H1 (cell line): Measurements from ENCODE around the gene RAB38. TPM values are rescaled to one million over a fixed set of nuclear protein-coding genes. Genes with fewer than 3 reads are reported as not detected.

Source experiments
- CTCF ChIA-PET: fragments of 300-600 bp; sonication (Branson Sonifier 250); formaldehyde crosslinking; loops from one replicate; lab custom pipeline; 2021; ENCODE audit not compliant: partially characterized antibody; lab: Charles Lee
- POLR2A ChIA-PET: fragments of 300-600 bp; sonication (Branson Sonifier 250); formaldehyde crosslinking; loops from one replicate; lab custom pipeline; 2021; ENCODE audit warnings: inconsistent platforms; ENCODE audit not compliant: partially characterized antibody; lab: Charles Lee
- DNase-seq, 2 experiments: peaks; one replicate each; pipeline versions ENCODE4 v3.0.0 to v3.0.0-alpha.2; 2010 to 2022; ENCODE audit warnings: low spot score in 2 of 2, low read depth in 1 of 2, mixed read lengths in 1 of 2
- FAIRE-seq: peaks from 2 replicates; lab custom pipeline; 2011; peaks lifted over from hg19 to GRCh38; lab: Jason Lieb, UNC
- H2AFZ ChIP-seq: 2 replicates; pipeline ENCODE4 v1.8.1; 2012; ENCODE audit warnings: low read length, inconsistent platforms
- H2AK5ac ChIP-seq: 2 replicates; pipeline ENCODE4 v1.6.1; 2013; ENCODE audit warnings: low read depth, low read length
- H2BK120ac ChIP-seq: replicated peaks from 2 replicates; pipeline ENCODE3; 2013; ENCODE audit warnings: low read depth, low read length, inconsistent platforms
- H2BK12ac ChIP-seq: 2 replicates; pipeline ENCODE4 v1.6.1; 2013; ENCODE audit warnings: low read depth, low read length
- H2BK15ac ChIP-seq: 2 replicates; pipeline ENCODE4 v1.6.1; 2013; ENCODE audit warnings: low read length
- H2BK20ac ChIP-seq: 2 replicates; pipeline ENCODE4 v1.6.1; 2013; ENCODE audit warnings: low read length
- H2BK5ac ChIP-seq: 2 replicates; pipeline ENCODE4 v1.6.1; 2013; ENCODE audit warnings: low read depth, low read length
- H3K14ac ChIP-seq: 2 replicates; pipeline ENCODE4 v1.6.1; 2013; ENCODE audit warnings: inconsistent platforms; ENCODE audit not compliant: insufficient read length
- H3K18ac ChIP-seq: 2 replicates; pipeline ENCODE4 v1.6.1; 2013; ENCODE audit warnings: low read length; ENCODE audit errors: extremely low read depth
- H3K23ac ChIP-seq: 2 replicates; pipeline ENCODE4 v1.6.1; 2013; ENCODE audit warnings: inconsistent platforms; ENCODE audit not compliant: insufficient read length
- H3K23me2 ChIP-seq: 2 replicates; pipeline ENCODE4 v1.6.1; 2013; ENCODE audit warnings: low read depth, low read length
- H3K27ac ChIP-seq: 2 replicates; pipeline ENCODE4 v1.6.1; 2011; ENCODE audit warnings: low read depth, low read length, inconsistent platforms
- H3K27me3 ChIP-seq, 4 experiments: replicated peaks in 1 of 4; 1 replicate in 1 of 4; 2 replicates in 3 of 4; pipeline versions ENCODE4 v1.6.1 to v1.8.1; 2011 to 2013; ENCODE audit warnings: low read length in 3 of 4, mild to moderate bottlenecking in 3 of 4, inconsistent platforms in 2 of 4, mixed read lengths in 2 of 4, moderate library complexity in 1 of 4; ENCODE audit not compliant: control insufficient read depth in 3 of 4, insufficient read depth in 3 of 4; ENCODE audit errors: extremely low read depth in 1 of 4
- H3K36me3 ChIP-seq, 4 experiments: 2 replicates each; pipeline versions ENCODE4 v1.6.1 to v1.8.1; 2011 to 2013; ENCODE audit warnings: mild to moderate bottlenecking in 4 of 4, low read length in 3 of 4, moderate library complexity in 2 of 4, control low read depth in 1 of 4, inconsistent platforms in 1 of 4; ENCODE audit not compliant: insufficient read depth in 4 of 4, control insufficient read depth in 2 of 4
- H3K4ac ChIP-seq: replicated peaks from 2 replicates; pipeline ENCODE3; 2013; ENCODE audit warnings: low read length, low read depth, mixed read lengths, inconsistent platforms; ENCODE audit not compliant: insufficient read length
- H3K4me1 ChIP-seq, 4 experiments: replicated peaks in 1 of 4; 1 replicate in 1 of 4; 2 replicates in 3 of 4; pipeline versions ENCODE4 v1.6.1 to v1.8.1; 2011 to 2013; ENCODE audit warnings: low read length in 3 of 4, inconsistent platforms in 2 of 4, mixed read lengths in 1 of 4; ENCODE audit not compliant: insufficient read depth in 4 of 4, control insufficient read depth in 3 of 4
- H3K4me2 ChIP-seq, 2 experiments: 2 replicates each; pipeline versions ENCODE4 v1.6.1 to v1.8.1; 2011 to 2013; ENCODE audit warnings: low read depth in 2 of 2, low read length in 2 of 2, control low read depth in 1 of 2, inconsistent platforms in 1 of 2, mild to moderate bottlenecking in 1 of 2; ENCODE audit not compliant: insufficient read depth in 1 of 2
- H3K4me3 ChIP-seq, 4 experiments: fragments of 200-600, 300-600 bp in 1 of 4; sonication (generic), shearing (Covaris generic), sonication (Bioruptor Twin) in 1 of 4; 2 replicates each; pipeline versions ENCODE4 v1.5.1 to v1.8.1; 2011 to 2016; ENCODE audit warnings: low read length in 4 of 4, low read depth in 3 of 4, control low read depth in 2 of 4, inconsistent platforms in 2 of 4, mild to moderate bottlenecking in 2 of 4, mixed read lengths in 1 of 4, moderate library complexity in 1 of 4; ENCODE audit not compliant: insufficient read depth in 2 of 4; ENCODE audit errors: extremely low read depth in 1 of 4
- H3K56ac ChIP-seq: replicated peaks from 2 replicates; pipeline ENCODE3; 2013; ENCODE audit warnings: low read depth, mild to moderate bottlenecking, mixed read lengths, low read length, inconsistent platforms; ENCODE audit not compliant: insufficient read length
- H3K79me1 ChIP-seq: 2 replicates; pipeline ENCODE4 v1.6.1; 2013; ENCODE audit warnings: low read depth, low read length, control low read depth
- H3K79me2 ChIP-seq, 2 experiments: 2 replicates each; pipeline versions ENCODE4 v1.6.1 to v1.8.1; 2012 to 2013; ENCODE audit warnings: low read length in 2 of 2, mild to moderate bottlenecking in 2 of 2, inconsistent platforms in 1 of 2; ENCODE audit not compliant: insufficient read depth in 2 of 2, control insufficient read depth in 1 of 2
- H3K9ac ChIP-seq, 4 experiments: replicated peaks in 1 of 4; 1 replicate in 1 of 4; 2 replicates in 3 of 4; pipeline versions ENCODE4 v1.6.1 to v1.8.1; 2011 to 2013; ENCODE audit warnings: low read depth in 3 of 4, low read length in 3 of 4, control low read depth in 2 of 4, mild to moderate bottlenecking in 2 of 4, moderate library complexity in 2 of 4, inconsistent platforms in 1 of 4; ENCODE audit errors: extremely low read depth in 1 of 4
- H3K9me3 ChIP-seq, 2 experiments: 2 replicates each; pipeline versions ENCODE4 v1.6.1 to v1.8.1; 2012 to 2013; ENCODE audit warnings: mild to moderate bottlenecking in 2 of 2, moderate library complexity in 2 of 2, control low read depth in 1 of 2, inconsistent platforms in 1 of 2, low read depth in 1 of 2, low read length in 1 of 2, mixed read lengths in 1 of 2; ENCODE audit not compliant: insufficient read depth in 2 of 2
- H4K20me1 ChIP-seq, 2 experiments: replicated peaks in 1 of 2; 2 replicates each; pipeline versions ENCODE3 to v1.8.1; 2011 to 2013; ENCODE audit warnings: inconsistent platforms in 2 of 2, low read length in 2 of 2, mild to moderate bottlenecking in 1 of 2; ENCODE audit not compliant: insufficient read depth in 2 of 2, control insufficient read depth in 1 of 2
- H4K5ac ChIP-seq: 2 replicates; pipeline ENCODE4 v1.6.1; 2013; ENCODE audit warnings: low read length, low read depth, mixed read lengths, inconsistent platforms; ENCODE audit not compliant: insufficient read length
- H4K8ac ChIP-seq: 2 replicates; pipeline ENCODE4 v1.8.0; 2013; ENCODE audit warnings: mild to moderate bottlenecking, moderate library complexity, low read length, inconsistent platforms; ENCODE audit not compliant: insufficient read depth; ENCODE audit errors: extremely low read depth
- H4K91ac ChIP-seq: replicated peaks from 2 replicates; pipeline ENCODE3; 2013; ENCODE audit warnings: low read length, mixed read lengths, inconsistent platforms; ENCODE audit not compliant: insufficient read length
- CHD2 ChIP-seq: IDR thresholded peaks from 2 replicates; pipeline ENCODE4 v1.6.1; 2012; ENCODE audit warnings: low read length, improper control_type of control experiment
- CREB1 ChIP-seq: IDR thresholded peaks from 2 replicates; pipeline ENCODE4 v1.6.1; 2012; ENCODE audit warnings: inconsistent platforms
- EP300 ChIP-seq, 2 experiments: IDR thresholded peaks; 1 replicate in 1 of 2; 2 replicates in 1 of 2; pipeline ENCODE4 v1.6.1; 2011 to 2012; ENCODE audit warnings: low read depth in 2 of 2, low read length in 2 of 2, mild to moderate bottlenecking in 2 of 2, borderline replicate concordance in 1 of 2, inconsistent platforms in 1 of 2, moderate library complexity in 1 of 2
- FOSL1 ChIP-seq: IDR thresholded peaks from 2 replicates; pipeline ENCODE4 v1.6.1; 2011; ENCODE audit warnings: mild to moderate bottlenecking, low read depth, low read length, moderate library complexity; ENCODE audit not compliant: insufficient read depth
- JUN ChIP-seq: IDR thresholded peaks from 2 replicates; pipeline ENCODE4 v1.6.1; 2011; ENCODE audit warnings: low read depth, mild to moderate bottlenecking, improper control_type of control experiment, low read length
- JUND ChIP-seq: IDR thresholded peaks from 2 replicates; pipeline ENCODE4 v1.6.1; 2011; ENCODE audit warnings: mild to moderate bottlenecking, improper control_type of control experiment, low read length
- MAX ChIP-seq: IDR thresholded peaks from 2 replicates; pipeline ENCODE4 v1.6.1; 2012; ENCODE audit warnings: inconsistent platforms
- NRF1 ChIP-seq: IDR thresholded peaks from 2 replicates; pipeline ENCODE4 v1.6.1; 2011; ENCODE audit warnings: mild to moderate bottlenecking, low read depth, low read length, improper control_type of control experiment
- POU5F1 ChIP-seq: IDR thresholded peaks from 2 replicates; pipeline ENCODE4 v1.6.1; 2011; ENCODE audit warnings: low read depth, mild to moderate bottlenecking, low read length, moderate library complexity
- RFX5 ChIP-seq: IDR thresholded peaks from 2 replicates; pipeline ENCODE4 v1.6.1; 2011; ENCODE audit warnings: low read depth, low read length, improper control_type of control experiment, borderline replicate concordance
- SIN3A ChIP-seq, 2 experiments: IDR thresholded peaks in 1 of 2; conservative IDR thresholded peaks in 1 of 2; 2 replicates each; pipeline ENCODE4 v1.6.1; 2011 to 2012; ENCODE audit warnings: low read length in 2 of 2, improper control_type of control experiment in 1 of 2, low read depth in 1 of 2, mild to moderate bottlenecking in 1 of 2
- SP2 ChIP-seq: IDR thresholded peaks from 2 replicates; pipeline ENCODE4 v1.6.1; 2012; ENCODE audit warnings: mild to moderate bottlenecking, low read length, inconsistent platforms
- TCF12 ChIP-seq: IDR thresholded peaks from 2 replicates; pipeline ENCODE4 v1.6.1; 2011; ENCODE audit warnings: low read depth, mild to moderate bottlenecking, low read length
- WGBS, 2 experiments: shearing (Covaris generic) in 1 of 2; methylation state at CpG; one replicate each; pipeline versions ENCODE4 v1.1.6 to v1.1.7; 2013 to 2015; ENCODE audit warnings: low lambda C conversion rate in 2 of 2, mixed read lengths in 2 of 2, inconsistent platforms in 1 of 2, low coverage in 1 of 2, missing lambda C conversion rate in 1 of 2; ENCODE audit not compliant: insufficient replicate concordance in 2 of 2, insufficient coverage in 1 of 2, insufficient read length in 1 of 2; ENCODE audit errors: extremely low coverage in 1 of 2, missing lambda C conversion rate in 1 of 2; 5-methylcytosine and 5-hydroxymethylcytosine counted together
- polyA plus RNA-seq, 7 experiments: library from polyadenylated mRNA; depleted of rRNA in 3 of 7; stranded (reverse) in 5 of 7; unstranded in 2 of 7; fragments of >200 nt in 5 of 7; fragments of 200-250 nt in 2 of 7; gene quantifications; 1 replicate in 5 of 7; 2 replicates in 1 of 7; 4 replicates in 1 of 7; pipeline versions ENCODE4 v1.2.1 to v1.2.3, GENCODE V29; 2011 to 2013; ENCODE audit warnings: missing spikeins in 2 of 7, mixed read lengths in 2 of 7
- total RNA-seq: library from RNA; stranded (reverse); fragmentation: NEBNext Ultra II Directional; extraction: Animal tissue kit (Norgen Biotek cat#: 25700); gene quantifications from 2 replicates; pipeline ENCODE4 v1.2.1, GENCODE V29; 2021

Gene RAB38
- total and polyA plus RNA-seq, 2 of the 8 experiments (the other 6 are each of a cell fraction or from before 2014, with no cell fraction given) = 15.4 to 16.5 TPM

GRCh38 chr11:88064097-88064705 lies 111.0 kb downstream of the RAB38 start:
- no peak for TF ChIP-seq POU5F1
- TF ChIP-seq SP2 = no peak
- TF ChIP-seq CREB1 = no peak
- TF ChIP-seq JUN = no peak
- TF ChIP-seq JUND = no peak
- no peak for TF ChIP-seq EP300 (IDR thresholded peaks at IDR 0.05; ENCODE audit: borderline replicate concordance in 1 of 2, low read depth in 2 of 2, low read length in 2 of 2)
- no peak for TF ChIP-seq CHD2
- TF ChIP-seq SIN3A (conservative IDR thresholded peaks at IDR 0.05 in 1 of 2, IDR thresholded peaks at IDR 0.05 in 1 of 2; ENCODE audit: low read depth in 1 of 2, low read length in 2 of 2) = no peak
- no peak for TF ChIP-seq RFX5
- no peak for TF ChIP-seq MAX
- TF ChIP-seq FOSL1 = no peak
- no peak for TF ChIP-seq NRF1
- TF ChIP-seq TCF12 = no peak
- no peaks in the 10 kb centered on the region for H3K27me3 ChIP-seq
- FAIRE-seq = no peak
- no peak overlapping the region for H3K18ac ChIP-seq
- H3K23me2 ChIP-seq = no peaks in the 10 kb centered on the region
- no peak overlapping the region for H2AFZ ChIP-seq
- no peaks in the 10 kb centered on the region for H3K4me1 ChIP-seq
- no peak overlapping the region for H4K5ac ChIP-seq
- H3K14ac ChIP-seq = no peak overlapping the region
- H2BK120ac ChIP-seq = no peak overlapping the region
- H3K4me3 ChIP-seq = no peak overlapping the region
- H3K4ac ChIP-seq = no peak overlapping the region
- H4K8ac ChIP-seq = no peak overlapping the region
- no peaks in the 10 kb centered on the region for H3K79me2 ChIP-seq
- no peak for DNase-seq
- H2AK5ac ChIP-seq = no peak overlapping the region
- H3K79me1 ChIP-seq = no peaks in the 10 kb centered on the region
- H2BK15ac ChIP-seq = no peak overlapping the region
- no peak overlapping the region for H2BK20ac ChIP-seq
- WGBS, 2 experiments = 84% methylated on average over 2 of the region's 2 CpGs; no CpG with 5 or more reads in 1 of the 2 experiments
- H3K27ac ChIP-seq = no peak overlapping the region
- H3K23ac ChIP-seq = no peak overlapping the region
- ChIA-PET CTCF (interaction anchor here (1.2 kb wide), 1 partner anchor 10 kb away, joined by 3 read pairs; no protein-coding TSS in a partner anchor), POLR2A (interaction anchor here (0.5 kb wide), 1 partner anchor 11 kb away, joined by 3 read pairs; no protein-coding TSS in a partner anchor)
- H3K56ac ChIP-seq = no peak overlapping the region
- H2BK5ac ChIP-seq = no peak overlapping the region
- H3K4me2 ChIP-seq = no peak overlapping the region
- no peak overlapping the region for H2BK12ac ChIP-seq
- no peak overlapping the region for H4K91ac ChIP-seq
- no peak overlapping the region for H3K9ac ChIP-seq
- H4K20me1 ChIP-seq = no peaks in the 10 kb centered on the region
- peaks cover 7 to 10% of the 10 kb centered on the region in 2 experiments for H3K9me3 ChIP-seq
- peaks cover 0 to 3% (median 0%) of the 10 kb centered on the region in 4 experiments; a peak in 1 of 8 replicates for H3K36me3 ChIP-seq
